Measurements from ENCODE around the gene SWAP70. TPM values are rescaled to one million over a fixed set of nuclear protein-coding genes. Genes with fewer than 3 reads are reported as not detected.
"Not testable (repeated sequence)": the region's sequence is repeated elsewhere in the genome, so short reads cannot be mapped to it uniquely, and the experiment has no call there.

Gene SWAP70
- total RNA-seq, 1 experiment from 2014 or later: 18.6 TPM

DNA sequence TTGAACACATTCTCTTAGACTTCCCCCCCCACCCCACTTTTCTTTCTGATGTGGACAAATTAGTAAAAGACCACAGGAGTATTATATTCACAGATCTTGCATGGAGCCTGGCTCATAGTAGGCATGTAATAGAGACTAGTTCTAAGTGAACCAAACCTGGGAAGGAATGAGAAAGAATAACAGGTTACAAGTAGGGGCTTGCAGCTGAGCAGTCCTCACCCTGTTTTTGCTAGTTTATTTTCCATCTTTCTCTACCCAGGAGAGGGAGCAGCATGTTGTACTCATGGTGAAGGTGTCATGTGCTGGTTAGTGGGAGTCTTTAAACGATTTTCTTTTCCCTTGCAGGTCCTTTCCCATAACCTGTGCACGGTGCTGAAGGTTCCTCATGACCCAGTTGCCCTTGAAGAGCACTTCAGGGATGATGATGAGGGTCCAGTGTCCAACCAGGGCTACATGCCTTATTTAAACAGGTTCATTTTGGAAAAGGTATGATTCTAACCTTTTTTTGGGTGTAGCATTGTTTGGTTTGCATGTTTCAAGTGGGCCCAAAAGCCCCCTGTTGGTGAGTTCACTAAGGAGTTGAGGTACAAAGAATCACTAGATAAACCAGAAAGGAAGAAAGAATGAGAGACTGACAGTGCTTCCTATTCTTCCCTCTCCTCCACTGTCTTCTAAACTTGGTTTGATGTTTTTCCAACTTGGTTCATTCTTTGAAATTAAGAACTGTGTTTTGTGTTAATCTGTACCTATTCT lies 30.1 kb downstream of the SWAP70 start:
- ChIA-PET POLR2A (ENCODE audit: unreplicated experiment) (no interaction called here), CTCF (no interaction called here)
- no TSS peak for BruUV-seq (replicated peaks)
- H3K36me3 ChIP-seq (ENCODE audit: low read depth): no peaks in the 10 kb centered on the region
- no peaks in the 10 kb centered on the region for H3K9me3 ChIP-seq (ENCODE audit: insufficient read depth, low read depth)
- H3K4me2 ChIP-seq: no peak overlapping the region
- no peak overlapping the region for H3K4me3 ChIP-seq
- H4K20me1 ChIP-seq (ENCODE audit: insufficient read depth): no peaks in the 10 kb centered on the region
- no peaks in the 10 kb centered on the region for H3K4me1 ChIP-seq (replicated peaks; ENCODE audit: insufficient read depth)
- no peak overlapping the region for H3K27ac ChIP-seq
- no peak for DNase-seq
- H3K79me2 ChIP-seq (ENCODE audit: low read depth): no peaks in the 10 kb centered on the region
- TF ChIP-seq, protein P1, sequence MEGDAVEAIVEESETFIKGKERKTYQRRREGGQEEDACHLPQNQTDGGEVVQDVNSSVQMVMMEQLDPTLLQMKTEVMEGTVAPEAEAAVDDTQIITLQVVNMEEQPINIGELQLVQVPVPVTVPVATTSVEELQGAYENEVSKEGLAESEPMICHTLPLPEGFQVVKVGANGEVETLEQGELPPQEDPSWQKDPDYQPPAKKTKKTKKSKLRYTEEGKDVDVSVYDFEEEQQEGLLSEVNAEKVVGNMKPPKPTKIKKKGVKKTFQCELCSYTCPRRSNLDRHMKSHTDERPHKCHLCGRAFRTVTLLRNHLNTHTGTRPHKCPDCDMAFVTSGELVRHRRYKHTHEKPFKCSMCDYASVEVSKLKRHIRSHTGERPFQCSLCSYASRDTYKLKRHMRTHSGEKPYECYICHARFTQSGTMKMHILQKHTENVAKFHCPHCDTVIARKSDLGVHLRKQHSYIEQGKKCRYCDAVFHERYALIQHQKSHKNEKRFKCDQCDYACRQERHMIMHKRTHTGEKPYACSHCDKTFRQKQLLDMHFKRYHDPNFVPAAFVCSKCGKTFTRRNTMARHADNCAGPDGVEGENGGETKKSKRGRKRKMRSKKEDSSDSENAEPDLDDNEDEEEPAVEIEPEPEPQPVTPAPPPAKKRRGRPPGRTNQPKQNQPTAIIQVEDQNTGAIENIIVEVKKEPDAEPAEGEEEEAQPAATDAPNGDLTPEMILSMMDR (conservative IDR thresholded peaks at IDR 0.05): no peak
- TF ChIP-seq EZH2 (IDR thresholded peaks at IDR 0.05; ENCODE audit: low read depth): no peak
- no peak overlapping the region for H2AFZ ChIP-seq
- no peaks in the 10 kb centered on the region for H3F3A ChIP-seq (ENCODE audit: insufficient read depth, low read depth)
- no peaks in the 10 kb centered on the region for H3K9me2 ChIP-seq (ENCODE audit: insufficient read depth)
- intact Hi-C loops (cut with micrococcal nuclease; ENCODE audit: unreplicated experiment): no loop called here
- H3K27me3 ChIP-seq (ENCODE audit: insufficient read depth, low read depth): no peaks in the 10 kb centered on the region

DNA sequence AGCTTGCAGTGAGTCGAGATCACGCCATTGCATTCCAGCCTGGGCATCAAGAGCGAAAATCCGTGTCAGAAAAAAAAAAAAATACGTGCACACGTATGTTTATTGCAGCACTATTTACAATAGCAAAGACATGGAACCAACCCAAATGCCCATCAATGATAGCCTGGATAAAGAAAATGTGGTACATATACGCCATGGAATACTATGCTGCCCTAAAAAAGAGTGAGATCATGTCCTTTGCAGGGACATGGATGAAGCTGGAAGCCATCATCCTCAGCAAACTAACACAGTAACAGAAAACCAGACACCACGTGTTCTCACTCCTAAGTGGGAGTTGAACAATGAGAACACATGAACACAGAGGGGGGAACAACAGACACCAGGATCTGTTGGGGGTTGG lies 31.4 kb downstream of the SWAP70 start:
- H3K9me3 ChIP-seq (ENCODE audit: insufficient read depth, low read depth); DNase-seq; H3F3A ChIP-seq (ENCODE audit: insufficient read depth, low read depth); H3K4me2 ChIP-seq; H3K27me3 ChIP-seq (ENCODE audit: insufficient read depth, low read depth); H2AFZ ChIP-seq; BruUV-seq (replicated peaks); H3K9me2 ChIP-seq (ENCODE audit: insufficient read depth); POLR2A ChIA-PET (ENCODE audit: unreplicated experiment); H4K20me1 ChIP-seq (ENCODE audit: insufficient read depth); H3K4me3 ChIP-seq; H3K36me3 ChIP-seq (ENCODE audit: low read depth); H3K4me1 ChIP-seq (replicated peaks; ENCODE audit: insufficient read depth); H3K79me2 ChIP-seq (ENCODE audit: low read depth); H3K27ac ChIP-seq; CTCF ChIA-PET; intact Hi-C loops (cut with micrococcal nuclease; ENCODE audit: unreplicated experiment): not testable (repeated sequence)

DNA sequence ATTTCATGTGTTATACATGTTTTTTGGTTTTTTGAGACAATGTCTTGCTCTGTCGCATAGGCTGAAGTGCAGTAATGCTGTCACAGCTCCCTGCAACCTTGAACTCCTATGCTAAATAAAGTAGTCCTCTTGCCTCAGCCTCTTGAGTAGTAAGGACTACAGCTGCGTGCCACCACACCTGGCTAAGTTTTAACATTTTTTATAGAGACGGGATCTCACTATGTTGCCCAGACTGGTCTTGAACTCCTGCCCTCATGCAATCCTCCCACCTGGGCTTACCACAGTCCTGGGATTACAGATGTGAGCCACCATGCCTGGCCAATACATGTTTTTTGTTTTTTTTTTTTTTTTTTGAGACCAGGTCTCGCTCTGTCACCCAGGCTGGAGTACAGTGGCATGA lies 33.9 kb downstream of the SWAP70 start:
- Histone ChIP-seq H3F3A (ENCODE audit: insufficient read depth, low read depth) (no peaks in the 10 kb centered on the region), H3K9me2 (ENCODE audit: insufficient read depth) (no peaks in the 10 kb centered on the region), H3K79me2 (ENCODE audit: low read depth) (no peaks in the 10 kb centered on the region), H3K27me3 (ENCODE audit: insufficient read depth, low read depth) (no peaks in the 10 kb centered on the region), H3K4me3 (no peak overlapping the region), H3K36me3 (ENCODE audit: low read depth) (no peaks in the 10 kb centered on the region), H3K4me2 (no peak overlapping the region), H4K20me1 (ENCODE audit: insufficient read depth) (no peaks in the 10 kb centered on the region), H3K4me1 (replicated peaks; ENCODE audit: insufficient read depth) (no peaks in the 10 kb centered on the region), H3K27ac (no peak overlapping the region), H2AFZ (no peak overlapping the region), H3K9me3 (ENCODE audit: insufficient read depth, low read depth) (no peaks in the 10 kb centered on the region)
- BruUV-seq (replicated peaks): no TSS peak
- POLR2A ChIA-PET (ENCODE audit: unreplicated experiment): no interaction called here
- TF ChIP-seq, protein P1 (conservative IDR thresholded peaks at IDR 0.05): no peak
- intact Hi-C loops (cut with micrococcal nuclease; ENCODE audit: unreplicated experiment): no loop called here
- DNase-seq: no peak
- CTCF ChIA-PET: no interaction called here

Data from PC-9 (cell line).